MM.1S (cell line): ENCODE measurements around the gene ZNF556.
A peak's percentile ranks its signal among the peaks of the same experiment; 100 is the strongest.

Experiments used
- DNase-seq: peaks from one replicate; pipeline ENCODE4 v3.0.0-alpha.2; 2015
- H2AFZ ChIP-seq: fragments of 300-600 bp; sonication (generic); 2 replicates; pipeline ENCODE4 v1.6.0; 2016; ENCODE audit warnings: antibody characterized with exemption, low read length
- H3F3A ChIP-seq: fragments of 300-600 bp; sonication (generic); 2 replicates; pipeline ENCODE4 v1.6.1; 2016; ENCODE audit warnings: mild to moderate bottlenecking, antibody characterized with exemption, low read length, moderate library complexity, mixed read lengths; ENCODE audit not compliant: insufficient read depth
- H3K27ac ChIP-seq: fragments of 300-600 bp; sonication (generic); 2 replicates; pipeline ENCODE4 v1.5.1; 2016; ENCODE audit warnings: mild to moderate bottlenecking, low read length
- H3K27me3 ChIP-seq: fragments of 300-600 bp; sonication (generic); replicated peaks from 2 replicates; pipeline ENCODE4 v1.6.0; 2016; ENCODE audit warnings: low read length; ENCODE audit not compliant: insufficient read depth
- H3K36me3 ChIP-seq: fragments of 300-600 bp; sonication (generic); replicated peaks from 2 replicates; pipeline ENCODE4 v1.6.1; 2016; ENCODE audit warnings: mild to moderate bottlenecking, low read length, mixed read lengths; ENCODE audit not compliant: insufficient read depth
- H3K4me1 ChIP-seq: fragments of 300-600 bp; sonication (generic); 2 replicates; pipeline ENCODE4 v1.6.1; 2016; ENCODE audit warnings: low read length, mixed read lengths
- H3K4me2 ChIP-seq: fragments of 300-600 bp; sonication (generic); 2 replicates; pipeline ENCODE4 v1.6.0; 2016; ENCODE audit warnings: low read depth, low read length
- H3K4me3 ChIP-seq: fragments of 300-600 bp; sonication (generic); 2 replicates; pipeline ENCODE4 v1.5.1; 2016; ENCODE audit warnings: low read length, mixed read lengths
- H3K79me2 ChIP-seq: fragments of 300-600 bp; sonication (generic); 2 replicates; pipeline ENCODE4 v1.6.1; 2016; ENCODE audit warnings: mixed run types, low read length, mixed read lengths
- H3K9ac ChIP-seq: fragments of 300-600 bp; sonication (generic); 2 replicates; pipeline ENCODE4 v1.6.1; 2016; ENCODE audit warnings: low read length, mixed read lengths
- H3K9me2 ChIP-seq: fragments of 300-600 bp; sonication (generic); replicated peaks from 2 replicates; pipeline ENCODE4 v1.6.1; 2016; ENCODE audit warnings: mild to moderate bottlenecking, low read length, mixed read lengths; ENCODE audit not compliant: insufficient read depth
- H3K9me3 ChIP-seq: fragments of 300-600 bp; sonication (generic); replicated peaks from 2 replicates; pipeline ENCODE4 v1.6.1; 2016; ENCODE audit warnings: mild to moderate bottlenecking, low read length, mixed read lengths; ENCODE audit not compliant: insufficient read depth
- H4K20me1 ChIP-seq: fragments of 300-600 bp; sonication (generic); 2 replicates; pipeline ENCODE4 v1.6.1; 2016; ENCODE audit warnings: mild to moderate bottlenecking, low read length, moderate library complexity, mixed read lengths; ENCODE audit not compliant: insufficient read depth
- CTCF ChIP-seq: fragments of 300-600 bp; sonication (generic); IDR thresholded peaks from 2 replicates; pipeline ENCODE4 v1.5.1; 2016; ENCODE audit warnings: antibody characterized with exemption, low read length, mixed read lengths
- EZH2 ChIP-seq: fragments of 300-600 bp; sonication (generic); optimal IDR thresholded peaks from 2 replicates; pipeline ENCODE3; 2017; ENCODE audit warnings: low read depth, mild to moderate bottlenecking, antibody characterized with exemption, low read length, mixed read lengths
- EZH2phosphoT487 ChIP-seq: fragments of 300-600 bp; sonication (generic); IDR thresholded peaks from 2 replicates; pipeline ENCODE4 v1.6.1; 2018; ENCODE audit warnings: antibody characterized with exemption, low read length

ZNF556 gene

GRCh38 chr19:2840794-2841791 is 26.0 kb upstream of the ZNF556 start, which contains the start of gene ZNF555:
Gene ZNF555 (plus strand): TSS chr19:2841475. CDS start chr19:2841573, 98 bp downstream.
- Histone ChIP-seq H3K4me3 (peak within 1 kb of the TSS; percentile 82), H3K36me3 (no peaks in the 10 kb centered on the region), H3F3A (peaks cover 7% of the 10 kb centered on the region; the same call in 1 of the 2 replicates), H3K27me3 (peaks cover 8% of the 10 kb centered on the region; the same call in 1 of the 2 replicates), H3K9me2 (no peaks in the 10 kb centered on the region), H3K4me2 (peak within 1 kb of the TSS; percentile 74), H3K9ac (peak within 1 kb of the TSS; percentile 76), H3K9me3 (no peaks in the 10 kb centered on the region), H3K27ac (peak within 1 kb of the TSS; percentile 60; the same call in 1 of the 2 replicates), H3K4me1 (0 out of 2 replicates have a peak, but pooled peaks cover 3% of the 10 kb centered on the region), H2AFZ (peak within 1 kb of the TSS; percentile 85), H4K20me1 (no peaks in the 10 kb centered on the region), H3K79me2 (no peaks in the 10 kb centered on the region)
- TF ChIP-seq EZH2: no peak
- TF ChIP-seq CTCF: peak; percentile 54
- DNase-seq: peak; percentile 100

- Histone ChIP-seq H3K4me2 (peak overlapping the region; percentile 72), H3K4me3 (peak overlapping the region; percentile 82), H3K9me3 (no peaks in the 10 kb centered on the region), H3F3A (peaks cover 7% of the 10 kb centered on the region; the same call in 1 of the 2 replicates), H3K4me1 (0 out of 2 replicates have a peak, but pooled peaks cover 3% of the 10 kb centered on the region), H3K9ac (no peak overlapping the region; the same call in 1 of the 2 replicates), H2AFZ (peak overlapping the region; percentile 20; the same call in 1 of the 2 replicates), H3K79me2 (no peaks in the 10 kb centered on the region), H3K27ac (no peak overlapping the region), H3K27me3 (peaks cover 8% of the 10 kb centered on the region; the same call in 1 of the 2 replicates), H3K9me2 (no peaks in the 10 kb centered on the region), H4K20me1 (no peaks in the 10 kb centered on the region), H3K36me3 (no peaks in the 10 kb centered on the region)
- TF ChIP-seq EZH2: no peak
- no peak for TF ChIP-seq CTCF
- no peak for TF ChIP-seq EZH2phosphoT487
- no peak for DNase-seq
Measured at GRCh38 chr19:2841855-2842574, 25.1 kb upstream of the ZNF556 start.

GRCh38 chr19:2845107-2845506 is 22.0 kb upstream of the ZNF556 start:
- Histone ChIP-seq H3K9me2 (no peaks in the 10 kb centered on the region), H3K27me3 (peaks cover 8% of the 10 kb centered on the region; the same call in 1 of the 2 replicates), H3K36me3 (no peaks in the 10 kb centered on the region), H3K79me2 (no peaks in the 10 kb centered on the region), H4K20me1 (no peaks in the 10 kb centered on the region), H3K4me3 (no peak overlapping the region), H3K9me3 (no peaks in the 10 kb centered on the region), H3K27ac (no peak overlapping the region), H3K9ac (no peak overlapping the region), H3K4me1 (0 out of 2 replicates have a peak, but pooled peaks cover 3% of the 10 kb centered on the region), H3K4me2 (no peak overlapping the region), H3F3A (peaks cover 7% of the 10 kb centered on the region; the same call in 1 of the 2 replicates), H2AFZ (no peak overlapping the region)
- TF ChIP-seq EZH2 (no peak), EZH2phosphoT487 (no peak), CTCF (no peak)
- DNase-seq: no peak
